SK-N-SH treated with all-trans-retinoic acid at 6 μM for 48 hours (cell line): ENCODE data around the gene DNAJC22.

Experiments used
- ATAC-seq: fragments of 200-7000 bp; cut with Tn5 transposase; 3 replicates; pipeline ENCODE4 v1.9.1; 2020; ENCODE audit warnings: mild to moderate bottlenecking, moderate library complexity
- ARNTL ChIP-seq: fragments of 450-650 bp; formaldehyde crosslinking; IDR thresholded peaks from 2 replicates; pipeline ENCODE4 v1.5.0; 2020; ENCODE audit warnings: low read depth, mild to moderate bottlenecking, moderate library complexity, borderline replicate concordance
- BACH2 ChIP-seq: fragments of 250-450 bp; sonication (Bioruptor Pico); IDR thresholded peaks from 2 replicates; pipeline ENCODE4 v1.9.0; 2021; ENCODE audit warnings: mild to moderate bottlenecking, borderline replicate concordance
- CSDC2 ChIP-seq: fragments of 250-450 bp; sonication (Bioruptor Pico); IDR thresholded peaks from 2 replicates; pipeline ENCODE4 v1.5.0; 2020; ENCODE audit warnings: mild to moderate bottlenecking, moderate library complexity
- ESRRG ChIP-seq: fragments of 250-450 bp; sonication (Bioruptor Pico); IDR thresholded peaks from 2 replicates; pipeline ENCODE4 v1.6.1; 2021; ENCODE audit warnings: mild to moderate bottlenecking
- GLIS3 ChIP-seq: fragments of 250-450 bp; sonication (Bioruptor Pico); IDR thresholded peaks from 2 replicates; pipeline ENCODE4 v1.5.0; 2020; ENCODE audit warnings: mild to moderate bottlenecking, moderate library complexity
- ISL1 ChIP-seq: fragments of 250-450 bp; sonication (Bioruptor Pico); IDR thresholded peaks from 2 replicates; pipeline ENCODE4 v2.1.2; 2022; ENCODE audit warnings: mild to moderate bottlenecking, moderate library complexity
- OSR1 ChIP-seq: fragments of 250-450 bp; sonication (Bioruptor Pico); IDR thresholded peaks from 2 replicates; pipeline ENCODE4 v1.8.0; 2022; ENCODE audit warnings: moderate library complexity, mild to moderate bottlenecking, inconsistent platforms
- PPARA ChIP-seq: fragments of 250-450 bp; sonication (Bioruptor Pico); IDR thresholded peaks from 2 replicates; pipeline ENCODE4 v1.5.0; 2020; ENCODE audit warnings: mild to moderate bottlenecking, borderline replicate concordance
- RARB ChIP-seq: fragments of 250-450 bp; sonication (Bioruptor Pico); IDR thresholded peaks from 2 replicates; pipeline ENCODE4 v1.8.0; 2021; ENCODE audit warnings: mild to moderate bottlenecking, moderate library complexity
- SNAI2 ChIP-seq: fragments of 250-450 bp; sonication (Bioruptor Pico); IDR thresholded peaks from 2 replicates; pipeline ENCODE4 v1.5.0; 2020; ENCODE audit warnings: mild to moderate bottlenecking, moderate library complexity
- TCF4 ChIP-seq: fragments of 250-450 bp; sonication (Bioruptor Pico); IDR thresholded peaks from 2 replicates; pipeline ENCODE4 v1.8.0; 2021; ENCODE audit warnings: mild to moderate bottlenecking, moderate library complexity, borderline replicate concordance
- TOX ChIP-seq: fragments of 250-450 bp; sonication (Bioruptor Pico); IDR thresholded peaks from 2 replicates; pipeline ENCODE4 v1.8.0; 2021; ENCODE audit warnings: mild to moderate bottlenecking, moderate library complexity, borderline replicate concordance
- ZC3H10 ChIP-seq: fragments of 250-450 bp; sonication (Bioruptor Pico); IDR thresholded peaks from 2 replicates; pipeline ENCODE4 v1.5.1; 2021; ENCODE audit warnings: mild to moderate bottlenecking, moderate library complexity
- ZFP3 ChIP-seq: fragments of 250-450 bp; sonication (Bioruptor Pico); IDR thresholded peaks from 2 replicates; pipeline ENCODE4 v1.5.0; 2020; ENCODE audit warnings: mild to moderate bottlenecking, moderate library complexity
- ZFP30 ChIP-seq: fragments of 450-650 bp; formaldehyde crosslinking; IDR thresholded peaks from 2 replicates; pipeline ENCODE4 v1.5.0; 2022; ENCODE audit warnings: mild to moderate bottlenecking, moderate library complexity
- ZNF565 ChIP-seq: fragments of 450-650 bp; formaldehyde crosslinking; conservative IDR thresholded peaks from 2 replicates; pipeline ENCODE4 v1.5.0; 2020; ENCODE audit warnings: low read depth, mild to moderate bottlenecking, moderate library complexity
- ZNF70 ChIP-seq: fragments of 450-650 bp; formaldehyde crosslinking; IDR thresholded peaks from 2 replicates; pipeline ENCODE4 v1.5.0; 2020; ENCODE audit warnings: mild to moderate bottlenecking, moderate library complexity
- ZNF8 ChIP-seq: fragments of 450-650 bp; formaldehyde crosslinking; IDR thresholded peaks from 2 replicates; pipeline ENCODE4 v1.5.0; 2020; ENCODE audit warnings: mild to moderate bottlenecking, moderate library complexity
- TF ChIP-seq, protein P1 (sequence below): fragments of 250-450 bp; sonication (Bioruptor Pico); IDR thresholded peaks from 2 replicates; pipeline ENCODE4 v1.5.1; 2021; ENCODE audit warnings: mild to moderate bottlenecking, moderate library complexity
- TF ChIP-seq, protein P2 (sequence below): fragments of 250-450 bp; sonication (Bioruptor Pico); IDR thresholded peaks from 2 replicates; pipeline ENCODE4 v1.8.0; 2021; ENCODE audit warnings: low read depth, mild to moderate bottlenecking, moderate library complexity, borderline replicate concordance
- TF ChIP-seq, protein P3 (sequence below): fragments of 250-450 bp; sonication (Bioruptor Pico); IDR thresholded peaks from 2 replicates; pipeline ENCODE4 v1.5.0; 2020; ENCODE audit warnings: mild to moderate bottlenecking, moderate library complexity
- TF ChIP-seq, protein P4 (sequence below): fragments of 250-450 bp; sonication (Bioruptor Pico); IDR thresholded peaks from 2 replicates; pipeline ENCODE4 v1.5.1; 2020; ENCODE audit warnings: low read depth, mild to moderate bottlenecking, moderate library complexity
- TF ChIP-seq, protein P5 (sequence below): fragments of 250-450 bp; sonication (Bioruptor Pico); IDR thresholded peaks from 2 replicates; pipeline ENCODE4 v1.8.0; 2020; ENCODE audit warnings: mild to moderate bottlenecking, moderate library complexity, borderline replicate concordance

Gene DNAJC22

DNA sequence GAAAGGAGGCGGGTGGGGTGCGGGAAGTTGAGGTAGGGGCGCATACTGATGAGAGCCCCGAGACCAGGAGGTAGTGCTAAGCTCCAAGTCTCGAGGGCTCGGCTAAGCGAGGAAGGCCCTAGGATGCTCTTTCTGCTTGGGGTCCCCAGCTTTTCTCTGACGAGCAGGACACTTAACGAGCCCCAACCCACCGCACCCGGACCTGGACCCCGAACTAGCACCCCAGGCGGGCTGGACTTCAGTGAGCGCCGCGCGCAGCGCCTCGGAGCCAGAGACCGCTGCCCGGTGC lies 5.0 kb upstream of the DNAJC22 start:
- TF ChIP-seq ZC3H10: no peak
- no peak for TF ChIP-seq CSDC2 (CRISPR knock-in tag)
- TF ChIP-seq TOX (CRISPR knock-in tag): no peak
- TF ChIP-seq RARB (CRISPR knock-in tag): no peak
- TF ChIP-seq ESRRG: no peak
- no peak for TF ChIP-seq ZNF8 (CRISPR knock-in tag)
- TF ChIP-seq ISL1: no peak
- no peak for TF ChIP-seq PPARA (CRISPR knock-in tag)
- TF ChIP-seq GLIS3 (CRISPR knock-in tag): no peak
- no peak for TF ChIP-seq OSR1 (CRISPR knock-in tag)
- TF ChIP-seq ZFP30 (CRISPR knock-in tag): no peak
- ATAC-seq: no peak

DNA sequence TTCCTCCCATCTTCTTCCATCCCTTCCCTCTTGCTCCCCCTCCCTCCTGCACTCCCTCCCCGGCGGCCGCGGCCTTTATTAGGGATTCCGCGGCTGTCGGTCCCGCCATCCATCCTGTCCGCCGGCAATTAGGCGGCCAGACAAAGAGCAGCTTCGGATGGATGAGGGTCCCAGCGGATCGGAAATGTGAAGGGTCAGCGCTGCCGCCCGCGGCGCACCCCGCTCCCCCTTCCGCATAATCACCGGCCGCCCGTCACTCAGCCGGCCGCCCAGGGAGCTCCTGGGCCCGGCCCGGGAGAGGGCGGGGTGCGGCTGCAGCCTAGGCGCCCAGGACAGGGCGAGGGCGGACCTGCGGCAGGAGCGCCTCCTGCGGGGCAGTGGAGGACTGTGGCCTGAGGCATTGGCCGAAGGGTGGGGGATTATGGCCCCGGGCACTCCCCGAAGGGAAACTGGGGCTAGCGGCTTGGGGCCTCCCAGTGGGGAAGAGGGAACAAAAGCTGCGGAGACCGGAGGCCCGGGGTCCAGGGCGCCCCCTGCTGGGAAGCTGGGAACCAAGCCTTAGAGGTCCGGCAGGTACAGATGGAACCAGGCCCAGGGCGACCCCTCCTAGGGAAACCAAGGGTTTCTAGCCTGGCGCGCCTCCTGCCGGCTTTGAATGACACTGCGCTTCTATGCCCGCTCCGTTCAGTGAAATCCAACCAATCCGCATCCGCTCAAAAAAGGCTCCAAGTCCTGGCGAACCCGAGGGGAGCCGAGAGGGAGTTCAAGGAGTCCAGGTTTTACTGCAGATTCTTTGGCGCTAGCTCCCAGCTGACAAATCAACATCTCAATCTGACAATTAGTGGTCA lies 4.4 kb upstream of the DNAJC22 start:
- TF ChIP-seq, protein P1, sequence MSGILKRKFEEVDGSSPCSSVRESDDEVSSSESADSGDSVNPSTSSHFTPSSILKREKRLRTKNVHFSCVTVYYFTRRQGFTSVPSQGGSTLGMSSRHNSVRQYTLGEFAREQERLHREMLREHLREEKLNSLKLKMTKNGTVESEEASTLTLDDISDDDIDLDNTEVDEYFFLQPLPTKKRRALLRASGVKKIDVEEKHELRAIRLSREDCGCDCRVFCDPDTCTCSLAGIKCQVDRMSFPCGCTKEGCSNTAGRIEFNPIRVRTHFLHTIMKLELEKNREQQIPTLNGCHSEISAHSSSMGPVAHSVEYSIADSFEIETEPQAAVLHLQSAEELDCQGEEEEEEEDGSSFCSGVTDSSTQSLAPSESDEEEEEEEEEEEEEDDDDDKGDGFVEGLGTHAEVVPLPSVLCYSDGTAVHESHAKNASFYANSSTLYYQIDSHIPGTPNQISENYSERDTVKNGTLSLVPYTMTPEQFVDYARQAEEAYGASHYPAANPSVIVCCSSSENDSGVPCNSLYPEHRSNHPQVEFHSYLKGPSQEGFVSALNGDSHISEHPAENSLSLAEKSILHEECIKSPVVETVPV: no peak
- TF ChIP-seq RARB (CRISPR knock-in tag) (no peak), ZC3H10 (no peak), BACH2 (no peak), ZFP3 (no peak), ZNF565 (CRISPR knock-in tag) (no peak), ISL1 (no peak), ARNTL (CRISPR knock-in tag) (no peak), SNAI2 (no peak), PPARA (CRISPR knock-in tag) (no peak), ZFP30 (CRISPR knock-in tag) (no peak), CSDC2 (CRISPR knock-in tag) (no peak), TCF4 (CRISPR knock-in tag) (no peak), ZNF70 (no peak)
- TF ChIP-seq, protein P2, sequence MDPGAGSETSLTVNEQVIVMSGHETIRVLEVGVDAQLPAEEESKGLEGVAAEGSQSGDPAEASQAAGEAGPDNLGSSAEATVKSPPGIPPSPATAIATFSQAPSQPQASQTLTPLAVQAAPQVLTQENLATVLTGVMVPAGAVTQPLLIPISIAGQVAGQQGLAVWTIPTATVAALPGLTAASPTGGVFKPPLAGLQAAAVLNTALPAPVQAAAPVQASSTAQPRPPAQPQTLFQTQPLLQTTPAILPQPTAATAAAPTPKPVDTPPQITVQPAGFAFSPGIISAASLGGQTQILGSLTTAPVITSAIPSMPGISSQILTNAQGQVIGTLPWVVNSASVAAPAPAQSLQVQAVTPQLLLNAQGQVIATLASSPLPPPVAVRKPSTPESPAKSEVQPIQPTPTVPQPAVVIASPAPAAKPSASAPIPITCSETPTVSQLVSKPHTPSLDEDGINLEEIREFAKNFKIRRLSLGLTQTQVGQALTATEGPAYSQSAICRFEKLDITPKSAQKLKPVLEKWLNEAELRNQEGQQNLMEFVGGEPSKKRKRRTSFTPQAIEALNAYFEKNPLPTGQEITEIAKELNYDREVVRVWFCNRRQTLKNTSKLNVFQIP: no peak
- TF ChIP-seq, protein P3, sequence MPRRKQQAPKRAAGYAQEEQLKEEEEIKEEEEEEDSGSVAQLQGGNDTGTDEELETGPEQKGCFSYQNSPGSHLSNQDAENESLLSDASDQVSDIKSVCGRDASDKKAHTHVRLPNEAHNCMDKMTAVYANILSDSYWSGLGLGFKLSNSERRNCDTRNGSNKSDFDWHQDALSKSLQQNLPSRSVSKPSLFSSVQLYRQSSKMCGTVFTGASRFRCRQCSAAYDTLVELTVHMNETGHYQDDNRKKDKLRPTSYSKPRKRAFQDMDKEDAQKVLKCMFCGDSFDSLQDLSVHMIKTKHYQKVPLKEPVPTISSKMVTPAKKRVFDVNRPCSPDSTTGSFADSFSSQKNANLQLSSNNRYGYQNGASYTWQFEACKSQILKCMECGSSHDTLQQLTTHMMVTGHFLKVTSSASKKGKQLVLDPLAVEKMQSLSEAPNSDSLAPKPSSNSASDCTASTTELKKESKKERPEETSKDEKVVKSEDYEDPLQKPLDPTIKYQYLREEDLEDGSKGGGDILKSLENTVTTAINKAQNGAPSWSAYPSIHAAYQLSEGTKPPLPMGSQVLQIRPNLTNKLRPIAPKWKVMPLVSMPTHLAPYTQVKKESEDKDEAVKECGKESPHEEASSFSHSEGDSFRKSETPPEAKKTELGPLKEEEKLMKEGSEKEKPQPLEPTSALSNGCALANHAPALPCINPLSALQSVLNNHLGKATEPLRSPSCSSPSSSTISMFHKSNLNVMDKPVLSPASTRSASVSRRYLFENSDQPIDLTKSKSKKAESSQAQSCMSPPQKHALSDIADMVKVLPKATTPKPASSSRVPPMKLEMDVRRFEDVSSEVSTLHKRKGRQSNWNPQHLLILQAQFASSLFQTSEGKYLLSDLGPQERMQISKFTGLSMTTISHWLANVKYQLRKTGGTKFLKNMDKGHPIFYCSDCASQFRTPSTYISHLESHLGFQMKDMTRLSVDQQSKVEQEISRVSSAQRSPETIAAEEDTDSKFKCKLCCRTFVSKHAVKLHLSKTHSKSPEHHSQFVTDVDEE (CRISPR knock-in tag): no peak
- TF ChIP-seq, protein P4, sequence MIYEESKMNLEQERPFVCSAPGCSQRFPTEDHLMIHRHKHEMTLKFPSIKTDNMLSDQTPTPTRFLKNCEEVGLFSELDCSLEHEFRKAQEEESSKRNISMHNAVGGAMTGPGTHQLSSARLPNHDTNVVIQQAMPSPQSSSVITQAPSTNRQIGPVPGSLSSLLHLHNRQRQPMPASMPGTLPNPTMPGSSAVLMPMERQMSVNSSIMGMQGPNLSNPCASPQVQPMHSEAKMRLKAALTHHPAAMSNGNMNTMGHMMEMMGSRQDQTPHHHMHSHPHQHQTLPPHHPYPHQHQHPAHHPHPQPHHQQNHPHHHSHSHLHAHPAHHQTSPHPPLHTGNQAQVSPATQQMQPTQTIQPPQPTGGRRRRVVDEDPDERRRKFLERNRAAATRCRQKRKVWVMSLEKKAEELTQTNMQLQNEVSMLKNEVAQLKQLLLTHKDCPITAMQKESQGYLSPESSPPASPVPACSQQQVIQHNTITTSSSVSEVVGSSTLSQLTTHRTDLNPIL (CRISPR knock-in tag): no peak
- TF ChIP-seq, protein P5, sequence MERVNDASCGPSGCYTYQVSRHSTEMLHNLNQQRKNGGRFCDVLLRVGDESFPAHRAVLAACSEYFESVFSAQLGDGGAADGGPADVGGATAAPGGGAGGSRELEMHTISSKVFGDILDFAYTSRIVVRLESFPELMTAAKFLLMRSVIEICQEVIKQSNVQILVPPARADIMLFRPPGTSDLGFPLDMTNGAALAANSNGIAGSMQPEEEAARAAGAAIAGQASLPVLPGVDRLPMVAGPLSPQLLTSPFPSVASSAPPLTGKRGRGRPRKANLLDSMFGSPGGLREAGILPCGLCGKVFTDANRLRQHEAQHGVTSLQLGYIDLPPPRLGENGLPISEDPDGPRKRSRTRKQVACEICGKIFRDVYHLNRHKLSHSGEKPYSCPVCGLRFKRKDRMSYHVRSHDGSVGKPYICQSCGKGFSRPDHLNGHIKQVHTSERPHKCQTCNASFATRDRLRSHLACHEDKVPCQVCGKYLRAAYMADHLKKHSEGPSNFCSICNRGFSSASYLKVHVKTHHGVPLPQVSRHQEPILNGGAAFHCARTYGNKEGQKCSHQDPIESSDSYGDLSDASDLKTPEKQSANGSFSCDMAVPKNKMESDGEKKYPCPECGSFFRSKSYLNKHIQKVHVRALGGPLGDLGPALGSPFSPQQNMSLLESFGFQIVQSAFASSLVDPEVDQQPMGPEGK (CRISPR knock-in tag): no peak
- ATAC-seq: peak; percentile 84
